COLO668 (cell line): Measurements from ENCODE around the gene PMFBP1.

Experiments used
- DNase-seq: peaks from one replicate; lab custom pipeline; 2025; ENCODE audit not compliant: unreplicated experiment; lab: John Stamatoyannopoulos, UW

The PMFBP1 gene

DNA sequence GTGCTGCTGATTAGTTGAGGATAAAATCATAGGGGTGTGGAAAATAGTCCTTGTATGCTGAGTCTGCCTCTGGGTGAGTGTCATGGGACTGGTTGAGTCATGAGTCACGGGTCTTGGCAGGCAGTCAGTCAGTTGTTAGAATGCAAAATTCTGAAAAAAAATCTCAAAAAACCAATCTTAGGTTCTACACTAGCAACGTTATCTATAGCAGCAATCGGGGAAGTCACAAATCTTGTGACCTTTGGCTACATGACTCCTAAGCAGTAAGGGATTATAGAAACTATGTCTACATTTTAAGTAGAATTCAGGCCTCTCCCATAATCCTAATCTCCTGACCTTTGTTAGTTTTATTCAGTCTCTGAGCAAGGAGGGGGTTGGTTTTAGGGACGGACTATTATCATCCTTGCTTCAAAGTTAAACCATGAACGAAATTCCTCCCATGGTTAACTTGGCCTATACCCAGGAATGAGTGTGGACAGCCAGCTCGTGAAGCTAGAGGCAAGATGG is 18.0 kb upstream of the PMFBP1 start:
- DNase-seq, result no peak

DNA sequence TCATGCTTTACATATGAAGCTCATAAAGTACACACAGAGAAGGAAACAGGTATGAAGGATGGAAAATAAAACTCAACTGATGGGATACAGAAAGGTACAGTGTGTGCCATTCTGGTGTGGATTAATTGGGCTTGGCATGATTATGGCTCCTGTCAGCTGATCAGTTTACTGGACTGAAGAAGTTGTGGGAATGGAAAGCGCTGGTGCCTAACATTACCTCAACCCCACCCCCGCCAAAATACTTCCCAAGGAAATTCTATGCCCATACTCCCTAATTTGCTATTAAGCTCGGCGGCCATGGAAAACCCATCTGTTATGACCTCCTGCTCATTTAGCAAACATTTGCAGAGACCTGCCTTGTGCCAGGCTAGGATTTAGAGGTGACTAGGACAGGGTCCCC is 16.6 kb upstream of the PMFBP1 start:
- DNase-seq, result no peak

DNA sequence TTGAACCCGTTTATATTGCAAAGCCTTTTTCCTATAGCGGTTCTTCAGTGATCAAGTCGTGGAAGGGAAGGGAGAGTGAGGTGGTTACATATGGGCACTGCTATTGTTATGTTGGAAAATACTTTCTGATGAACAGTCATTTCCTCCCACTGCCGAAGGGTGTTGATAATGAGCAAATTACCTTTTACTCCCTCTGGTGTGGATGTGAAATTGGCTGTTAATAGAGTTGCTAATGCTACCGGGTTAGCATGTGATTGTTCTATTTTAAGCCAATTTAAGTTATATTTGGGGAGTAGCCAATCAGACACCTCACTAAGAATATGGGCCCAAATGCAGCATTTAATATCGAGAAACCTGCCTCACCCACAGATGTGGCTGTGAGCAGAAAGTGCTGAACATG is 15.6 kb upstream of the PMFBP1 start:
- no peak for DNase-seq

DNA sequence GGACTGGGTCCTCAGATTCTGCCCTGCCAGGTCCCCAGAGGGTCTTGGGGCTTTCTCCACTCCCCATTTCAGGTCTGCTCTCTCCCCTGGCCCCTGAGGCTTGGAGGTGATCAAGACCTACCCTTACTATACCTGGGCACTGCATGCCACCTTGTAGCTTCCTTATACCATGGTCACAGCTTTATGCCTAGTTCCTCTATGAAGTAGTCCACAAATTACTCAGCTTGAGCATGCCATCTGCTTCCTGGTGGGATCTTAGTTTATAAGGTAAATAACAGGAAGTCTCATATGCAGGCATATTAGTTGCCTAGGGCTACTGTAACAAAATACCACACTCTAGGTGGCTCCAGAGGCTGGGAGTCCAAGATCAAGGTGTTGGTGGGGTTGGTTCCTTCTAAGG is 11.0 kb upstream of the PMFBP1 start:
- no peak for DNase-seq

DNA sequence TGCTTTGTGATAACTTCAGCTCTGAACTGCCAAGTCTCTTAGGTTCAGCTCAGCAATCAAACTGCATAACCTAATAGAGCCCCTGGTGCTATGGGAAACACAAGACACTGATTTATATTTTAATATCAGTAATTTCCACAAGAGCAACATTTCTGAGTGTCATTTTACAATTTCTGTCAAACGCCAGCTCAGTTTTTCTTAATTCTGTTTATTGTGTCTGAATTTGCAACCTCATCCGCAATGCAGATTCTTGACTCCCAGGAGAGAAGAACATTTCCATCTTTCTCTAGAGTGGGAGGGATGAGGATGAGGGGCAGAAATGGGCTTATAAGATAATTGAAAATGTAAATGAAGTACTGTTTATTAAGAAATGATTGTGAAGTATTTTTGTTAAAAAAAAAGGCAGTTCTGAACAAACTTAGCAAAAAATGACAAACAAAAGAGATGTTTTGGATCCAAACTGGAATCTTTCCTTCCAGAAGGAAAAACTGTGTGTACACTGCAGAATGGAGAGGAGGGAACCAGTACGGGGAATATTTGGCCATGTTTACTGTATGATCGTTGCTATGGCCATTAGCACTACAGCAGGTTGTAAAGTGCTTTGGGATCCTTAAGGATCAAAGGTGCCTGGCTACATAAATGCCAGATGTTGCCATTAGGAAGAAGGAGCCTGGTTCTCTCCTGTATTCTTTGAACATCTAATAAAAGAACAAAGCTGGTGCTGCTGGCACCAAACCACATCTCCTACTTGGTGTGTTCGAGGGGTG is 7.4 kb upstream of the PMFBP1 start:
- no peak for DNase-seq

DNA sequence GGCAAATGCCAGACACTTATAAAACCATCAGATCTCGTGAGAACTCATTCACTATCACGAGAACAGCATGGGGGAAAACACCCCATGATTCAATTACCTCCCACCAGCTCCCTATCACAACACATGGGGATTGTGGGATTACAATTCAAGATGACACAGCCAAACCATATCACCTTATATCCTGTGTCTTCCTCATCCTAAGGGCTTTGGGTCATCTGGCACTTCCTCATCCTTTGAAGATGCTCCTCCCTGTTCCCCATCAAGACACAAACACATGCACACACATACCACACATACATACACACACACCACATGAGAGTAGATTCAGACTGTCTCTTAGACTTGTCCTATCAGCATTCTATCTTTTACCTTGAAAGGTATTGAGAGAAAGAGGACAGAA is 2.8 kb upstream of the PMFBP1 start:
- DNase-seq, result no peak

DNA sequence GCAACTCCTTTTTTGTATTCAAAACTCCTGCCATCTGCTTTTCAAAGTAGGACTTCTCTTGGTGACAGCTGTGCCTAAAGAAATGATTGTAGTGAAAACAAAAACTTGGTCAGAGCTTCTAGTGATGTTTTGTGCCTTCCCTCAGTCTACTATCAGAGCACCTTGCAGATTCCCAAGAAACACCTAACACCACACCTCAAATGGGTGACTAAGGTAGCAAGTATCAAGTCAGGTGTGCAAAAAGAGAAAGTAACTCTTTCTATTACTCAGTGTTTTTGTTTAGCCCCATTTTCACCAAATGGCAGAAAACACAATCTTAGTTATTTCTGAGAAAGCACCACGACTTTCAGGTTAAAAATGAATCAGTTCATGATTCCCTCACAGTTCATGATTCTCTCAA is 2.0 kb upstream of the PMFBP1 start:
- DNase-seq, result no peak

DNA sequence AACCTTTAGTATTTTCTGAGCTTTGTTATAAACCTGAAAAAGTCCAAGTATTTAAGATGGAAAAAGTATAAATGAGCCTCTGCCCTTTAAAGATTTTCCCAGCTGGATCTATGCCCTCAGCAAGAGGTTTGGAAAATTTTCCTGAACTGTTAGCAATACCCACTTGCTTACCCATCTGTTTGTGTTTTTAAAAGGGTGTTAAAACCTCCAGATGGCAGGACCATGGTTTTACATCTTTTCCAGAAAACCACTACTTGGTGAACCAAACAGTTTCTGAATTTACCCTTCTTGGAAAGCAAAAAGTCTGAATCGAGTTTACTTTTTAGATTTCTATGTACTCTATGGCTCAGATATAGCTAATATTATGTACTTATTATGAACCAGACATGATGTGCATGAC is 719 bp downstream of the PMFBP1 start:
- DNase-seq, result no peak

DNA sequence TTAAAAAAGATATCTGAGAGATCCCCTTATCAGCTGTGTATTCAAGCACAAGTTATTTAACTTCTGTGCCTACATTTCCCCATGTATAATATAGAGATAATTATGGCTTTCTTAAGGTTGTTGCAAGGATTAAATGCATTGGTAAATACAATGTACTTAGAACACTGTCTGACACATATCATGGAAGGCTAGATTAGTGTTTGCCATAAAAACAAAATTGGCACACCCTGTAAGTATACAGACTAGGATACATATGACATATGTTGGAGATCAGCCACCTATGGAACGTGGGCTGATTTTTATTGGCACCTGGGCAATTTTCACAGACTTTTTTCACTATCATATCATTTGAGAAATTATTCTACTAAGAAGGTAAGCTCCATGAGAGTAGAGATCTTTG is 2.2 kb downstream of the PMFBP1 start:
- no peak for DNase-seq

DNA sequence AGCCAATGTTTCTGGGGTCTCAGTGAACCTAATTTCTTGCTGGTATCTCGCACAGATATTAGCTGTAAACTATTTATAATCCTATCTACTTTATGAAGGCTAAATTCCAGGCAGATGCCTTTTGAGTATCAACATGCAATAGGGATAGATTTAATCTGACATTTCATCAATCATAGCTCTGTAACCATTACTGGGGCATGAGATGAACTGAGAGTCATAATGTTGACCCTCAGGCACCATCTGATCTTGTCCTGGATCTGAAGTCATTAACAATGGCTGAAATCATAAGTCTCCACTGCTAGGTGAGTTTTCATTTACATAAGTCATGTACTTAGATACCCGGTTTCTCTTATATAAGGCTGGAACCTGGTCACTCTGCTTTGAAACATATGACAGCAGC is 3.6 kb downstream of the PMFBP1 start:
- no peak for DNase-seq

DNA sequence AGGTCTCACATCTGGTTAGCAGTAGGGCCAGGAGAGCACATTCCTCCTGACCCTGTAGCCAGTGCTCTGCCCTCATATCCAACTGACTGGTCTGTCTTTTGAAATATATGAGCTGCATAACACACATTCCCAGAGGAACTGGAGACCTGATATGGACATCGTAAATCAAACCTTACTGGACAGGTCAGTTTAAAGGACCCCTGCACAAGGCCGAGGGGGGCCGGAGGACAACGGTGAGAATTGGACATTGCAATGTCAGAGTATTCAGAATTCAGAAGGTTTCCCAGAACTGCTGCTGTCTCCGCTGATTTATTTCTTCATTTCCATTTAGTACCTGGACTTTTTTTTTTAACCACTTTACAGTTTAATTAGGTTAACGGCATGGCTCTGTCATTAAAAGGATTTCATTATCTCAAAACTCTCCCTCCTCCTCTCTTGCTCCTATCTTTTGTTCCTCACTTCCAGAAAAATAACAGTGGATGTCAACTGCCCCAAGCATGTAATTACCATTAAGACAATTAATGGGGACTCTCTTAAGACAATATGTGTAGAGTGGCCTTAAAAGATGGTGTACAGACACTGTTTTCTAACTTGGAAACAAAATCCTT is 4.9 kb downstream of the PMFBP1 start:
- no peak for DNase-seq

DNA sequence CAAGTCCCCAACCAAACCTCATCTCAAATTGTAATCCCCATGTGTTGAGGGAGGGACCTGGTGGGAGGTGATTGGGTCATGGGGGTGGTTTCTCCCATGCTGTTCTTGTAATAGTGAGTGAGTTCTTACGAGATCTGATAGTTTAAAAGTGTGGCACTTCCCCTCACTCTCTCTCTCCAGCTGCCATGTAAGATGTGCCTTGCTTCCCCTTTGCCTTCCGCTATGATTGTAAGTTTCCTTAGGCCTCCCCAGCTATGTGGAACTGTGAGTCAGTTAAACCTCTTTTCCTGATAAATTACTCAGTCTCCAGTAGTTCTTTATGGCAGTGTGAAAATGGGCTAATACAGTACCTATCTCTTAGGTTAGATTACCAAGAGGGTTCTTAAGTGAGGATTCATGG is 5.8 kb downstream of the PMFBP1 start:
- DNase-seq, result no peak

DNA sequence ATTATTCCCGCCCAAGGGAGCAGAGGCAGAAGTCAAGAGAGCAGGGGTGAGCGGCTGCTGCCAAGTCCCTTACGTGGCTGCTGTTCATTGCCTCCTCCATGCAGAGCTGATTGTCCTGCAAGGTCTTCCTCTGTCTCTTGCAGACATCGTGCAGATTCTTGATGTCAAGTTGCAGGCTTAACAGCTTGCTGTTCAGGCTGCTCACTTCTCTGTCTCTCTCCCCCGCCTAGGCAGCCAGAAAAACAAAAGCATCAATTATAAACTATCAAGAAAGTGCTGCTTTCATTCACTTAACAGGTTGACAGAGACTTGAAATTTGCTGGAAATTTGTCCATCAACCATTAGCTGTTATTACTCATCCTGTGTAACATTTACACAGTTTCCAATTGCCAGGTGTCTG is 7.3 kb downstream of the PMFBP1 start:
- no peak for DNase-seq

DNA sequence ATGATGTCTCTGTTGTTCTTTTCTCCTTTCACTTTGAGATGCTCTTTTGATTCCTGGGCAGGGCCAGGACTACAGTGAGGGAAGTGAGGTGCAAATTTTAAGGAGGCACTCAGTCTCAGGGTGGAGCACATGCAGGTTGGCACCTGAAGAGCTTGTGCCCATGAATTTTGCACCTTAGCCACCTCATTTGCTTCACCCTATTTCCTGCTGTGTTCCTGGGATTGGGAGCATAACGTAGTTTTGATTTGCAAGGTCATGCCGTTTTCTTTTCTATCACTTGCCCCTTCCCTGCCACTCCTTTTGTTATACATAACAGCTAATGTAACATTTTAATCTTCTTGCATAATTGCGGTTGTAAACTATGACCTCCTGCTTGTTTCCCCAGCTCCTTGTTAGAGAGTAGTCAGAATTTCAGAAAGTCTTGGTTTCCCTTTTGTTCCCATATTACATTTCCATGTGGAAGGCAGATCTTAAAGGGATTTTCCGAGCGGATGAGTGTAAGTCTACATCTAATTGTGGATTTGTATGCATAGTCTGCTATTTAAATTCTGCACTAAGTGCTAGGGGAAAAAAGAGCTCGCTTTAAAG is 9.8 kb downstream of the PMFBP1 start:
- DNase-seq, result no peak

DNA sequence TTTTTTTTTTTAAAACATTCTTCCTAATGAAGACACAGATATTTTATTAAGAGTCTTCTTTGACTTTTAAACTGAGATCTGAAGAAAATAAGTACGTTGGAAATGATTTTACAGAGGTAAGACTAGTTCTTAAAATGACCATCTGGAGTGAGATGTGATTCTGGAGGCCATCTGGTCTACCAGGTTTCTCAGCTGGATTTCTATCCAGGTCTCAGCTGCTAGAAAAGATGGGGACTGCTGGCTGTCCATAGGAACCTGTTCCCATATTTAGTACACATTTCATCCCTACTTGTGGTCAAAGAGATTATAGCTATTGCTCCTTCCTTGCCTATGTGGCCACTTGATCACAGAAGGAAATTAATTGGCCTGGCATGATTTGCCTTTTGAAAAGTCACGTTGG is 12.2 kb downstream of the PMFBP1 start:
- no peak for DNase-seq

DNA sequence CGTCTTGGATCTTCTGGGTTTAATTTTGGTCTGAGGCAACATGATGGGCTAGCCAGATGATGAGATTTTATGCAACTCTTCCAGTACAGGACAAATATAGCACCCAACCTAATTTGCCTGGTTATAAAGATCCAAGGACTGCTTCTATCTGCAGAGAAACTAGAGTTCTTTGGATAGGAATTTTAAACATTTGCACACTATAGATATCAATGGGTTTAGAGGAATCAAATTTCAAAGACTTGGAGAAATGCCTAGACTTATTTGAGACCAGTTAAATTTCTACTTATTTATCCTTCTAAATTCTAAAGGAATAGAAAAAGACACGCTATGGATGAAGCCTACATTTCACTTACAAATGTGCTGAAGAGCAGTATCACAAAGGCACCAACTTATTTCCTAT is 12.6 kb downstream of the PMFBP1 start:
- DNase-seq, result no peak

DNA sequence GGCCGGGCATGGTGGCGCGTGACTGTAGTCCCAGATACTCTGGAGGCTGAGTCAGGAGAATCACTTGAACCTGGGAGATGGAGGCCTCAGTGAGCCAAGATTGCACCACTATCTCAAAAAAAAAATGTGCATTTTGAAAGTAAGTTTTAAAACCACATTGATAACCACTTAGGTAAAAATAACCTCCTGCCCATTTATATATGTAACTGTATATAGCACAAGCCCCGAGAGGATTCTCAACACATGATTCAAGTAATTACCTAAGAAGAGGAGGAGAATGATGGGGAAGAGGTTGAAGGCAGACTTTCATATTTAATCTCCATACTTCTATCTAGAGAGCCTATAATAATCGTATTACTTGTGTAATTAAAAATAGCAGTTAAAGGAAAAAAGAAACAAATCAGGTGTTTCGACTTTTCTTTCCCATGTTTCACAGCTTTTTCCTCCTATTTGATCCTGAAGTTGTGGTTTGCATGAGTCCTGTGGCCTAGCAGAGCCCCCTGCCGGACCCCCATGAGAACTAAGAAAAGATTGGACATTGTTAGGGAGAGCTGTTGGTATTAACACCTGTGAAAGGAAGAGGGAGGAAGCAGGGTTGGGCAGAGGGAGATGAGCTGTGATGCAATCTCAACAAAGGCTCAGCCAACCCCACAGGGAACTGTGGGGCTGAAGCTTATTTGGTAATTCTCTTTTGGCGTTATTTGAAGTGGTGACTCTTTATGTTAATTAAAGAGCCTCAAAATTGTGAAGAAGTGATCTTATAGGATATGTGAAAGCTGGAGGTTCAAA is 22.1 kb downstream of the PMFBP1 start:
- DNase-seq, result no peak

DNA sequence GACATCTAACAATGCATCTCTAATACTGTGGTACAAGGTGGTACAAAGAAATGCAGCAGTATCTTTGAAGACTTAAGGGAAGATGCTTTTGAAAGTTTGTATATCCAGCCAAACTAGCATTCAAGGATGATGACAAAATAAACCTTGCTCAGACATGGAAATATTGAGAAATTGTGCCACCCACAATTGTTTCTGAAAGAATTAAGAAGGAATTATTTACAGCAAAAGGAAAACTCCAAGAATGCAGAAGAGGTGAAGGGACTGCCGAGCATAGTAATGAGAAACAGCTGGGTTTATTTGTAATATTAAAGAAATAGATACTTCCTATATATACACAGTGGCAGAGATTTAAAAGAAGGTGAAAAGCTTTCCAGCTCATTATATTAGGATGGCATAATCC is 29.5 kb downstream of the PMFBP1 start:
- DNase-seq, result no peak

DNA sequence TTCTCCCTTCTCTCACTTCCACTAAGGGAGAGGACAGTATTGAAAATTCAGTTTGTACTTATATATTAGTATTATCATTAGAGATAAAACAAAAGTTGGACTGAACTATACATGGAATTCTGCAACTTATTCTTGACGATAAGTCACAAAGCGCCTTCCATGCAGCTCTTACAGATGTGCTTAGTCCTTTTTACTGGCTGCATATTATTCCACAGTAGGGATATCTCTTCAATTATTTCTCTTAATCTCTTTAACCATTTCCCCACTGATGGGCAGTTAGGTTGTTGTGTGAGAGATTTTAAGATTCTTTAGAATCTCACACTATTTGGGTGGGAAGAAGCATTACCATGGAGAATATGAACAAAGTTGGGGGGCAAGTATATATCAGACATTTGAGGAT is 32.0 kb downstream of the PMFBP1 start:
- DNase-seq, result no peak

DNA sequence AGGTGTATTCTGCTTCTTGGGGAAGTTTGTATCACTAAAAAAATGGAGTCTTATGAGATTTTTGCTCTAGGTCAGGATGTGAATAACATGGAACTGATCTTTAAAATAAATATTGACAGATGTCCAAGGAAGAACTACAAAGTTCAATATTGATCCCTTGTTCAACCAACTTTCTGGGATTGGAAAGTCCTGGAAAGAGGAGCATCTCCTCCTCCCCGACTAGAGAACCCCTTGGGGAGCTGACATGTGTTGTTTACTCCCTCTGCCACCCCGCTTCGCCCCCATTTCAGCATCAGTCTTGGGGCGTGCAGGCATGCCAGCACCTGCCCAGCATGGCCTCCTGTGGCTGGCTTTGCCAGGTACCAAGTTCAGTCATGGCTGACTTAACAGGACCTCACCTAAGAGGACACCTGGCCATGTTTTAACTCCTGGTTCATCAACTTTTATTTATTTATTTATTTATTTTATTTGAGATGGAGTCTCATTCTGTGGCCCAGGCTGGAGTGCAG is 33.8 kb downstream of the PMFBP1 start:
- DNase-seq, result no peak

DNA sequence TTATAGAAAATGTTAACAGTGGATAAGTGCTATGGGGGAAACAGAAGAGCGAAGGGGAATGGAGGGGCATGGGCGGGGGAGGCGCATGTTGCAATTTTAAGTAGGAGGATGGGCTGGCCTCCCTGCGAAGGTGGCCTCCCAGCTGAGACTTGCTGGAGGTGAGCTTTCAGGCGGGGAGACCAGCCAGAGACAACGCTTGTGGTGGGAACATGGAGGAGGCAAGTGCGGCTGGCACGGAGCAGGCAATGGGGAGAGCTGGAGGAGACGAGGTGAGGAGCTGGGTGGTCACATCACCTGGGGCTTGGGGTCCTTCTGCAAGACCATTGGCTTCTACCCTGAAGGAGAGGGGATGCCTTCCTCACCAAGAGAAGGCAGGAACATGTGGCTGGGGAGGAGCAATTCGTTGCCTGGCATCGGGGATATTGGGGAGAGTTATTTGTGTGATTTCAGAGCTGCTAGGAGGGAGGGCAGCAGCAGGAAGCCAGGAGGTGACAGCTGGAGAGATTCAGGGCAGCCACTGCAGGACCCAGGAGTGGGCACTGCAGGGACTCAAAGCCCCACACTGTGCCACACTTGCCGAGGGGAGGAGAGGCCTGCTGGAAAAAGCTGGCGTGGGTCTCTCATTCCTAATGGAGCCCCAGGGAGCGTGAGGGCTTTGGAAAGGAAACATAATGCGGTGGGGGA is 34.4 kb downstream of the PMFBP1 start:
- no peak for DNase-seq
